Kidney epithelial cell (primary cell): ENCODE data around the gene GDPGP1. TPM values are rescaled to one million over a fixed set of nuclear protein-coding genes. Genes with fewer than 3 reads are reported as not detected.
"Not testable (repeated sequence)": the region's sequence is repeated elsewhere in the genome, so short reads cannot be mapped to it uniquely, and the experiment has no call there.

Source experiments
- DNase-seq: peaks from one replicate; pipeline ENCODE4 v3.0.0-alpha.2; 2010; ENCODE audit warnings: low read depth
- H3K27me3 ChIP-seq: 2 replicates; pipeline ENCODE4 v1.6.0; 2011; ENCODE audit warnings: low read length; ENCODE audit not compliant: control insufficient read depth, insufficient read depth
- H3K36me3 ChIP-seq: 2 replicates; pipeline ENCODE4 v1.5.1; 2011; ENCODE audit warnings: low read length; ENCODE audit not compliant: control insufficient read depth, insufficient read depth
- H3K4me3 ChIP-seq: 2 replicates; pipeline ENCODE4 v1.5.1; 2011; ENCODE audit warnings: low read depth, mild to moderate bottlenecking, control low read depth, low read length
- CTCF ChIP-seq: IDR thresholded peaks from 2 replicates; pipeline ENCODE4 v1.5.1; 2011; ENCODE audit warnings: mild to moderate bottlenecking, moderate library complexity, low read length, control low read depth, inconsistent platforms; ENCODE audit not compliant: insufficient read depth, poor library complexity, severe bottlenecking
- total RNA-seq: library from RNA; depleted of rRNA; stranded (reverse); fragments of >200 nt; gene quantifications from 2 replicates; pipeline ENCODE4 v1.2.3, GENCODE V29; 2015

Gene GDPGP1
- 8.1 and 11.0 TPM in 2 replicates for total RNA-seq

DNA sequence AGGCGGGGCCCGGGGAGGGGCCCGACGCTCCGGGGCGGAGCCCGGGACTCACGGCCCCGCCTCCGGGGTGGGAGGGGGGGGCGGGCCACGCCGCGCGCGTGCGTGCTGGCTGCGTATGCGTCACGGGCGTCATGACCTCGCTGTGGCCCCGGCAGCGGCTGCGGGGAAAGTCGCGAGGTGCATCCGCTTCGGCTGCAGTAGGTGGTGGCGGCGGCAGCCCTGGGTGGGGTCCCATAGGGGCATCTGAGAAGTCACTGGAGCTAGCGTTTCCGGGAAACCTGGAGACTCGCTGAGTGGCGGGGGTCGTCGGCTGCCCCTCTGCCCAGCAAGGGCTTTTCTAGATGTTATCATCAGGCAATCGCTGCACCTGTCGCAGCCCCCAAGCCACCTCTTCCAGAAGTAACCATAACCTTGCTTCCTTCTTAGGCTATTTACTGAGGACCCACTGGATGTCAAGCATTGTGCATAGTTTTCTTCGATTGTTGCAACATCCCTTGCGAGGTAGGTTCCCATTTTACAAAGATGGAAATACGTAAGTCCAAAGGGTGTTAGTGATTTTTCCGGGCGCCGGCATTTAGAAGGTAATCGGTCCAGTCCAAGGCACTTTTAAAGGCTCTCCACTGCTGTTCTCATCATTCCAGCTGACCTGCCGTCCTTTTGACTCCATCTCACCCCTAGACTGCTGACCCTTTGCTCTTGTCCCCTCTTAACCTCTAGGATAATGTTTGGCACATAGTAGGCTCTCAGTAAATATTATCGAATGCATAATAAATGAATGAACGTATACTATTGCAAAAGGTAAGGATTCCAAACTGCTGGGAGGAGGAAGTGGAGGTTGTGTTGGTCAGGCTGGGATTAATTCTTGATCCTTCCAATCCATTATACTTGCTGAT lies at the start of gene GDPGP1:
Gene GDPGP1, plus strand, starts transcription at position 114 of the 893 bp plus-strand sequence. CDS start 6,700 bp downstream, outside the sequence.
- Histone ChIP-seq H3K4me3 (peak within 1 kb of the TSS; percentile 75), H3K27me3 (no peaks in the 10 kb centered on the region), H3K36me3 (peaks cover 3% of the 10 kb centered on the region)
- no peak for TF ChIP-seq CTCF
- no peak for DNase-seq

DNA sequence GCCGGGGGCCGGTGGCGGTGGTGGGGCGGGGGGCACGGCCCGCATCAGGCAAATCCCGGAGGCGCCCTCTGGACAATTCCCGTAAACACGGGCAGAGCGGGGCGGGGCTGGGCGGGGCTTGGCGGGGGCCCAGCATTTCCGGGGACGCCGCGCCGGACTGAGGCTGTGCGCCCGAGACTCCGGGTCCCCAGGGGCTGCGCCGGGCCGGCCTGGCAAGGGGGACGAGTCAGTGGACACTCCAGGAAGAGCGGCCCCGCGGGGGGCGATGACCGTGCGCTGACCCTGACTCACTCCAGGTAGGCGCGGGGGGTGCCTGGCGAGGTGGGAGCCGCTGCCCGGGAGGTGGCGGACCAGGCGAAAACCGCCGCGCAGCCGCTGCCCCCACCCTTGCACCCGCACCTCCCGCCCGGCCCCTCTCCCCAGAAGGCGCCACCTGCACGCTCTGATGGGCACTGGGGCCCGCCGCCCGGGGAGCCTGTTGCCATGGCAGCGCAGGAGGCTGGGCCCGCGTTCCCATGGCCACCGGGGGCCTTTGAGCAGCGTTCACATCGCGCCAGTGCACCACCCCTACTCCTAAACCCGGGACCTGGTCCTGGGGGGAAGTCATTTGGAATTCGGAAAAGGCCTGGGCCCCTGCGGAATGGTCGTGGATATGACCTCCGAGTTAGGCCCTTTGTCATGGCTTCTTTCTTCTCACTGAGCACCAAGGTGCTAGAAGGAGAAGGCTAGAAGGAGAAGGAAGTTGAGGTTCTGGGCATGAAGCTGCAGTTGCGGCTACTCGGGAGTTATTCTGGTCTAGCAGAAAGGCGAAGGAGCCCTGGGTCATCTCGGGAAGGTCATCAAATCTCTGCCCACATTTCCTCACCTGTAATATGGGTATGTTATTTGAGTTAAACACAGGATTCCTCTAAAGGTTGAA lies 49.0 kb upstream of the GDPGP1 start:
- Histone ChIP-seq H3K27me3 (no peaks in the 10 kb centered on the region), H3K4me3 (peak overlapping the region; percentile 74), H3K36me3 (no peaks in the 10 kb centered on the region)
- peak; percentile 0 for TF ChIP-seq CTCF
- DNase-seq, result no peak

DNA sequence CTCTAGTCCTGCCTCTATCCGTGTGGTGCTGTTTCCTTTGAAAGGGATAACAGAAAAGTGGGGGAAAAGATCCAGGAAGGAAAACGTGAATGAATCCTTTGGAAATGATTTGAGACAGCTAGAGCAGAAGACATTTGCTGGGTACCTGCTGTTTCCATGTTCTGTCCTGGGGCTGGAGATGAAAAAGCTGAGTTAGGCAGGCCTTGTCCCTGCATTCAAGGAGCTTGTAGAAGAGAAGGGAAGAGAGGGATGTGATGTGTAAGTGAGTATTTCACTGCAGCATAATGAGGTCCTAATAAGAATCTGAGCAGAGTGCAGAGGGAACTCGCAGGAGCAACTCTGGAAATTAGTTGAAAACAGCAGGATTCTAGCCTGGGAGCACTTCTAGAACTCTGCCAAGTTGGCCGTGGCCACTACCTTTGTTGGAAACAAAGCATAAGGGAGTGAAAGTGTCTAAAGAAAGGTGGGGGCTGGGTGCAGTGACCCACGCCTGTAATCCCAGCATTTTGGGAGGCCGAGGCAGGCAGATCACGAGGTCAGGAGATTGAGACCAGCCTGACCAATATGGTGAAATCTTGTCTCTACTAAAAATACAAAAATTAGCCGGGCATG lies 46.6 kb upstream of the GDPGP1 start:
- DNase-seq, result no peak
- H3K4me3 ChIP-seq, result no peak overlapping the region
- H3K27me3 ChIP-seq, result no peaks in the 10 kb centered on the region
- no peak for TF ChIP-seq CTCF
- no peaks in the 10 kb centered on the region for H3K36me3 ChIP-seq

- H3K27me3 ChIP-seq, DNase-seq, H3K36me3 ChIP-seq, H3K4me3 ChIP-seq: not testable (repeated sequence)
These were observed 45.9 kb upstream of the GDPGP1 start for GRCh38 chr15:90188065-90188464.

DNA sequence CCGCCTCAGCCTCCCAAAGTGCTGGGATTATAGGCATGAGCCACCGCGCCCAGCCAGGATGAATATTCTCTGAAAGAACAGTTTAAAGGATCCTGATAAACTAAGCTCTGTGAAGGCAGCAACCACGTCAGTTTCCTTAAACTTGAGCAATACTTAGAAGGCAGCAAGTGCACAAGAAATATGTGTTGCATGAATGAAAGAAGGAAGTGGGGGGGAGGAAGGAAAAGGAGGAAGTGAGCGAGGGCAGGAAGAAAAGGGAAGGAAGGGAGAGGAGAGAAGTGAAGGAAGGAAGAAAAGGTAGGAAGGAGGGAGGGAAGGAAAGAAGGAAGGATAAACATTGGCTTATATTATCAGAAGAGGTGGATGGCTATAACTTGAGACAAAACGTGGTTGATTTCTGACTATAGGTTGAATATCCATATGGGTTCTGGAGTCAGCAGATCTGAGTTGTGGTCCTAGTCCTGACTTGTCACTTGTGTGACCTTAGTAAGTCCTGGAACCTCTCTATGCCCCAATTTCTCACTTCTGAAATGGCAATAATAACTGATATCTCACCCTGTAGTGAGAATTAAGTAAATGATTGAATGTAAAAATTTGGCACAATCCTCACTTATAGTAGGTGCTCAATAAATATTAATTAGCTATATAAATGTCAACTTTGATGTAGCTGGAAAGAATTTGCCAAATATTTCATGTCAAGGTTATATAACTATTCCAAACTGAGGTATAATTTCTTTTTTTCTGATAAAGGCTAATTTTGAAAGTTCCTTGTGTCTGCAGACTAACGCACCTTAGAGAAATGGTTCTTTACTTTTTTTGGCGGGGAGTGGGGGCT lies 44.9 kb upstream of the GDPGP1 start:
- H3K36me3 ChIP-seq, result peaks cover 1% of the 10 kb centered on the region
- no peak for TF ChIP-seq CTCF
- H3K27me3 ChIP-seq, result no peaks in the 10 kb centered on the region
- no peak overlapping the region for H3K4me3 ChIP-seq
- DNase-seq, result no peak
